ENCODE data around the gene CDH4.

DNA sequence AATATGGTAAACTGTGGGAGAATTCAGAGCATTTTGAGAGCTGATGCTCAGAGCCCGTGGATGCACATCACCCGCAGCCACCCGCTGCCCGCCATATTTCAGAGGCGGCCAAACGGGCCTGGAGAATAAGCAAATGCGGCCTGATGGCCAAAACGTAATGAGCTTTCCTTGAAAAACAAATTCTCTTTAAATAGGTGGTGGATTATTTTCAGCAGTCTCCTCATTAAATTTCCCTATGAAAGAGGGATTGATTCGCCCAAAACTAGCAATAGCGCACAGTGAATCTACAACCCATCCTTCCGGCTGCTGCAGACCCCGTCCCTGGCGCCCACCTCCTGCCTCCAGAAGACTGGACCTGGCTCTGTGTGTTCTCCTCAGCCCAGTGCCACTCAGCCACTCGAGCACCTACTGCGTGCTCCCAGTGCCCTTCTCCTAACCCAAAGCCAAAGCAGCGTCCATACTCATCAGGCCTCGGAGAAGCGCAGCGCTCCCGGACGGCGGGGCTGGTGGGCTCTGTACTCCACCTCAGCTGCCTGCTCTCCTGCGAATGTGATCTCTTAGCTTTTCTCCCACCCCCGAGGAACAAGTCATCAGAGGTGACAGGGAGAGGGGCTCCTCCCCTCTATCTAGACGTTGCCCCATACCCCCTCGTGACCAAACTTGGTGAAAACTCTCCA, 588.9 kb downstream of the CDH4 start:
- TF ChIP-seq POLR2A (IDR thresholded peaks at IDR 0.05) (no peak), CTCF (IDR thresholded peaks at IDR 0.05) (no peak)

All from upper lobe of left lung (tissue), 4 donors.